AG09319 (cell line): Measurements from ENCODE around the gene DPF1.
"Not testable (repeated sequence)": the region's sequence is repeated elsewhere in the genome, so short reads cannot be mapped to it uniquely, and the experiment has no call there.

ENCODE experiments used
- DNase-seq: peaks from one replicate; pipeline ENCODE4 v3.0.0-alpha.2; 2010; ENCODE audit warnings: low read depth; ENCODE audit errors: extremely low read depth
- CTCF ChIP-seq: IDR thresholded peaks from 2 replicates; pipeline ENCODE4 v1.5.1; 2011; ENCODE audit warnings: low read depth, mild to moderate bottlenecking, inconsistent platforms, low read length, moderate library complexity

DPF1 gene

GRCh38 chr19:38265921-38266429, 42.0 kb upstream of the DPF1 start:
- DNase-seq = no peak
- no peak for TF ChIP-seq CTCF

- DNase-seq = no peak
These were observed 41.3 kb upstream of the DPF1 start for GRCh38 chr19:38265213-38265861.

GRCh38 chr19:38264486-38265212, 40.6 kb upstream of the DPF1 start, which contains the start of gene SPINT2:
SPINT2 (plus strand) TSS chr19:38264573; CDS start chr19:38264893, 320 bp downstream.
- no peak for DNase-seq
- TF ChIP-seq CTCF = no peak

More at GRCh38 chr19:38265213-38265861, 41.3 kb upstream of the DPF1 start:
- TF ChIP-seq CTCF = no peak

GRCh38 chr19:38263689-38264485, 39.9 kb upstream of the DPF1 start:
- DNase-seq = no peak

GRCh38 chr19:38262585-38263268, 38.7 kb upstream of the DPF1 start:
- TF ChIP-seq CTCF = no peak
- no peak for DNase-seq

More at GRCh38 chr19:38263689-38264485, 39.9 kb upstream of the DPF1 start:
- TF ChIP-seq CTCF = no peak

- DNase-seq = not testable (repeated sequence)
These were observed 37.9 kb upstream of the DPF1 start for GRCh38 chr19:38261942-38262341.

- TF ChIP-seq CTCF = no peak
- no peak for DNase-seq
These were observed 31.5 kb upstream of the DPF1 start for GRCh38 chr19:38255383-38256014.
